Smooth muscle cell (in vitro differentiated cells): ENCODE data around the gene ZNF397. TPM values are rescaled to one million over a fixed set of nuclear protein-coding genes. Genes with fewer than 3 reads are reported as not detected.

Source experiments
- DNase-seq: peaks from one replicate; lab custom pipeline; 2025; ENCODE audit not compliant: unreplicated experiment; lab: John Stamatoyannopoulos, UW
- H2AFZ ChIP-seq: fragments of 200-600 bp; sonication (generic); 2 replicates; pipeline ENCODE4 v1.6.0; 2016; ENCODE audit warnings: antibody characterized with exemption, low read depth, mild to moderate bottlenecking
- H3F3A ChIP-seq: fragments of 200-600 bp; sonication (generic); 2 replicates; pipeline ENCODE4 v1.6.0; 2017; ENCODE audit warnings: antibody characterized with exemption, low read depth
- H3K27ac ChIP-seq: fragments of 200-600 bp; sonication (generic); 2 replicates; pipeline ENCODE4 v1.5.1; 2016; ENCODE audit warnings: low read depth, mild to moderate bottlenecking
- H3K27me3 ChIP-seq: fragments of 200-600 bp; sonication (generic); 2 replicates; pipeline ENCODE4 v1.6.1; 2016; ENCODE audit warnings: low read depth, mild to moderate bottlenecking
- H3K36me3 ChIP-seq: fragments of 200-600 bp; sonication (generic); 2 replicates; pipeline ENCODE4 v1.5.1; 2016; ENCODE audit warnings: low read depth
- H3K4me1 ChIP-seq: fragments of 200-600 bp; sonication (generic); 2 replicates; pipeline ENCODE4 v1.5.1; 2016; ENCODE audit warnings: low read depth
- H3K4me2 ChIP-seq: fragments of 200-600 bp; sonication (generic); 2 replicates; pipeline ENCODE4 v1.6.0; 2016; ENCODE audit warnings: mild to moderate bottlenecking
- H3K4me3 ChIP-seq: fragments of 200-600 bp; sonication (generic); 2 replicates; pipeline ENCODE4 v1.5.1; 2016; ENCODE audit warnings: mild to moderate bottlenecking
- H3K79me2 ChIP-seq: fragments of 200-600 bp; sonication (generic); 2 replicates; pipeline ENCODE4 v1.6.0; 2016; ENCODE audit warnings: low read depth, mild to moderate bottlenecking
- H3K9ac ChIP-seq: fragments of 200-600 bp; sonication (generic); 2 replicates; pipeline ENCODE4 v1.6.0; 2016; ENCODE audit warnings: low read depth
- H3K9me3 ChIP-seq: fragments of 200-600 bp; sonication (generic); replicated peaks from 2 replicates; pipeline ENCODE4 v1.5.1; 2016; ENCODE audit warnings: low read depth
- H4K20me1 ChIP-seq: fragments of 200-600 bp; sonication (generic); 2 replicates; pipeline ENCODE4 v1.6.0; 2016; ENCODE audit warnings: low read depth
- CTCF ChIP-seq: fragments of 200-600 bp; sonication (generic); IDR thresholded peaks from 2 replicates; pipeline ENCODE4 v1.5.1; 2017; ENCODE audit warnings: borderline replicate concordance, mild to moderate bottlenecking, antibody characterized with exemption; ENCODE audit not compliant: insufficient read depth, poor library complexity, severe bottlenecking
- WGBS: methylation state at CpG from one replicate; pipeline ENCODE4 v1.1.7; 2016; ENCODE audit warnings: low lambda C conversion rate; 5-methylcytosine and 5-hydroxymethylcytosine counted together
- polyA plus RNA-seq: library from polyadenylated mRNA; unstranded; fragments of >200 nt; fragmentation: Nextera tagmentation; extraction: Ambion mirVana; gene quantifications from 2 replicates; pipeline ENCODE4 v1.2.1, GENCODE V29; 2016
- total RNA-seq: library from RNA; depleted of rRNA; stranded (reverse); fragments of >200 nt; gene quantifications from 2 replicates; pipeline ENCODE4 v1.2.3, GENCODE V29; 2014

Gene ZNF397
- total and polyA plus RNA-seq, 2 experiments from 2014 or later, result 5.3 to 11.8 TPM

GRCh38 chr18:35245719-35246317, 5.0 kb downstream of the ZNF397 start:
- no peak for DNase-seq
- H3K27ac ChIP-seq, result no peak overlapping the region
- peaks cover 11% of the 10 kb centered on the region for H3K4me1 ChIP-seq
- H3K4me2 ChIP-seq, result no peak overlapping the region
- WGBS, result 86% methylated on average over 4 of the region's 4 CpGs
- no peaks in the 10 kb centered on the region for H4K20me1 ChIP-seq
- H3K9ac ChIP-seq, result no peak overlapping the region
- no peaks in the 10 kb centered on the region for H3K9me3 ChIP-seq
- no peaks in the 10 kb centered on the region for H3K27me3 ChIP-seq
- peaks cover 15% of the 10 kb centered on the region for H3K79me2 ChIP-seq
- H2AFZ ChIP-seq, result no peak overlapping the region
- H3K36me3 ChIP-seq, result peaks cover 28% of the 10 kb centered on the region
- no peaks in the 10 kb centered on the region for H3F3A ChIP-seq
- H3K4me3 ChIP-seq, result no peak overlapping the region
- TF ChIP-seq CTCF, result no peak

DNA sequence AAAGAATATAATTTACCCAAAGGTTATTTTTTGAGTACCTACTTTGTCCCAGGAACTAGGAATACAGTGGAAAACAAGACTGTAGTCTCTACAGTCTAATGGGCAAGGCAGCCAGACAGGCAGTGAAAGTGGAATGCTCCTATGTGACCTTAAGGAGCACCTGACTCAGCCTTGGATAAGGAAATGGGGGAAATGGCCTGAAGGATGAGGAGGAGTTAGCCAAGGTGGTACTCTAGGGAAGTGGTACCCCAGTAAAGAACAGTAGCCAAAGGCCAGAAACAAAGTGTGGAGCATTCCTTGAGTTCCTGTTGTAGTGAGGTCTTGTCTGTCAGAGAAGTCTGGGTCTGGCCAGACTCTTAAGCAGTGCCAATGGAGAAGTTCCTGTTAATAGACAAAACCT, 6.0 kb downstream of the ZNF397 start:
- Histone ChIP-seq H3K27ac (no peak overlapping the region), H3K79me2 (peaks cover 11% of the 10 kb centered on the region), H2AFZ (no peak overlapping the region), H3K4me1 (peaks cover 7% of the 10 kb centered on the region), H3K4me2 (no peak overlapping the region), H3F3A (no peaks in the 10 kb centered on the region), H3K36me3 (peaks cover 28% of the 10 kb centered on the region), H3K9ac (no peak overlapping the region), H3K4me3 (no peak overlapping the region), H3K9me3 (no peaks in the 10 kb centered on the region), H4K20me1 (no peaks in the 10 kb centered on the region), H3K27me3 (no peaks in the 10 kb centered on the region)
- no peak for TF ChIP-seq CTCF
- DNase-seq, result no peak

GRCh38 chr18:35247412-35248249, 6.8 kb downstream of the ZNF397 start:
- 98% methylated on average over 14 of the region's 14 CpGs for WGBS
- Histone ChIP-seq H3K9me3 (no peaks in the 10 kb centered on the region), H2AFZ (no peak overlapping the region), H4K20me1 (no peaks in the 10 kb centered on the region), H3K4me3 (no peak overlapping the region), H3K27ac (no peak overlapping the region), H3F3A (no peaks in the 10 kb centered on the region), H3K27me3 (no peaks in the 10 kb centered on the region), H3K4me2 (no peak overlapping the region), H3K36me3 (peaks cover 30% of the 10 kb centered on the region), H3K4me1 (no peaks in the 10 kb centered on the region), H3K9ac (no peak overlapping the region), H3K79me2 (peaks cover 5% of the 10 kb centered on the region)
- no peak for TF ChIP-seq CTCF
- DNase-seq, result no peak
